Nephron (organoid): ENCODE data around the gene GTF3C4.

Experiments
- H3K27ac Mint-ChIP-seq, 3 experiments: 2 replicates each; pipeline ENCODE4 v1.8.0; 2020; ENCODE audit warnings: mixed read lengths in 3 of 3, mild to moderate bottlenecking in 2 of 3, moderate library complexity in 1 of 3
- H3K27me3 Mint-ChIP-seq: 2 replicates; pipeline ENCODE4 v1.8.0; 2021; ENCODE audit warnings: low read depth, mild to moderate bottlenecking, moderate library complexity, mixed read lengths
- H3K36me3 Mint-ChIP-seq: 2 replicates; pipeline ENCODE4 v1.8.0; 2020; ENCODE audit warnings: low read depth, mixed read lengths
- H3K4me1 Mint-ChIP-seq: 2 replicates; pipeline ENCODE4 v1.8.0; 2020; ENCODE audit warnings: mixed read lengths
- H3K4me3 Mint-ChIP-seq, 3 experiments: 2 replicates each; pipeline ENCODE4 v1.8.0; 2020; ENCODE audit warnings: mild to moderate bottlenecking in 3 of 3, mixed read lengths in 3 of 3, moderate library complexity in 2 of 3
- H3K9me3 Mint-ChIP-seq: 2 replicates; pipeline ENCODE4 v1.8.0; 2020; ENCODE audit warnings: mixed read lengths
- CTCF ChIP-seq, 3 experiments: fragments of 200-600 bp; sonication (generic); IDR thresholded peaks; one replicate each; pipeline ENCODE4 v1.5.0; 2021; ENCODE audit warnings: antibody characterized with exemption in 3 of 3; ENCODE audit not compliant: unreplicated experiment in 3 of 3

GTF3C4 gene

GRCh38 chr9:132739710-132740310, 69.5 kb downstream of the GTF3C4 start:
- peaks cover 54% of the 10 kb centered on the region for H3K27me3 Mint-ChIP-seq
- peaks cover 24% of the 10 kb centered on the region for H3K4me1 Mint-ChIP-seq
- no peaks in the 10 kb centered on the region for H3K9me3 Mint-ChIP-seq
- no peak overlapping the region for H3K4me3 Mint-ChIP-seq
- H3K36me3 Mint-ChIP-seq = no peaks in the 10 kb centered on the region
- TF ChIP-seq CTCF (IDR thresholded peaks at IDR 0.05; ENCODE audit: unreplicated experiment in 3 of 3) = no peak
- no peak overlapping the region for H3K27ac Mint-ChIP-seq

GRCh38 chr9:132740526-132741309, 70.5 kb downstream of the GTF3C4 start:
- peaks cover 60% of the 10 kb centered on the region for H3K27me3 Mint-ChIP-seq
- no peaks in the 10 kb centered on the region for H3K36me3 Mint-ChIP-seq
- H3K4me1 Mint-ChIP-seq = peaks cover 33% of the 10 kb centered on the region
- TF ChIP-seq CTCF (IDR thresholded peaks at IDR 0.05; ENCODE audit: unreplicated experiment in 3 of 3) = no peak
- no peak overlapping the region for H3K4me3 Mint-ChIP-seq
- no peaks in the 10 kb centered on the region for H3K9me3 Mint-ChIP-seq
- no peak overlapping the region for H3K27ac Mint-ChIP-seq

- no peak for TF ChIP-seq CTCF (IDR thresholded peaks at IDR 0.05; ENCODE audit: unreplicated experiment in 3 of 3)
- Mint-ChIP-seq H3K9me3 (no peaks in the 10 kb centered on the region), H3K27me3 (peaks cover 70% of the 10 kb centered on the region), H3K36me3 (no peaks in the 10 kb centered on the region), H3K4me1 (peaks cover 43% of the 10 kb centered on the region), H3K27ac (no peak overlapping the region), H3K4me3 (peak overlapping the region in 1 of 3 experiments; percentile 0)
These were observed 72.6 kb downstream of the GTF3C4 start for GRCh38 chr9:132742821-132743311.

GRCh38 chr9:132743931-132744479, 73.7 kb downstream of the GTF3C4 start:
- H3K36me3 Mint-ChIP-seq = no peaks in the 10 kb centered on the region
- H3K27me3 Mint-ChIP-seq = peaks cover 69% of the 10 kb centered on the region
- peaks cover 43% of the 10 kb centered on the region for H3K4me1 Mint-ChIP-seq

More at GRCh38 chr9:132743931-132744479, 73.7 kb downstream of the GTF3C4 start:
- TF ChIP-seq CTCF (IDR thresholded peaks at IDR 0.05; ENCODE audit: unreplicated experiment in 3 of 3) = no peak
- Mint-ChIP-seq H3K4me3 (peak overlapping the region; percentile 47 to 62 (median 59)), H3K27ac (no peak overlapping the region), H3K9me3 (no peaks in the 10 kb centered on the region)
